HPDE6-E6E7 (cell line): ENCODE data around the gene ARHGEF28.
A peak's percentile ranks its signal among the peaks of the same experiment; 100 is the strongest.

ENCODE experiments used
- DNase-seq: peaks from one replicate; pipeline ENCODE4 v3.0.0; 2011; ENCODE audit warnings: missing footprints; ENCODE audit errors: extremely low spot score

The ARHGEF28 gene

GRCh38 chr5:73776405-73776804 is 150.4 kb downstream of the ARHGEF28 start:
- DNase-seq, result no peak

- DNase-seq, result no peak
Measured at GRCh38 chr5:73777192-73777591, 151.2 kb downstream of the ARHGEF28 start.

- no peak for DNase-seq
Measured at GRCh38 chr5:73780302-73781080, 154.5 kb downstream of the ARHGEF28 start.

GRCh38 chr5:73781107-73781768 is 155.2 kb downstream of the ARHGEF28 start:
- DNase-seq, result no peak

GRCh38 chr5:73783828-73784227 is 157.8 kb downstream of the ARHGEF28 start:
- DNase-seq, result no peak

- DNase-seq, result peak; percentile 69
Measured at GRCh38 chr5:73786043-73786831, 160.2 kb downstream of the ARHGEF28 start.

GRCh38 chr5:73789851-73790281 is 163.9 kb downstream of the ARHGEF28 start:
- DNase-seq, result no peak

GRCh38 chr5:73791389-73791788 is 165.4 kb downstream of the ARHGEF28 start:
- no peak for DNase-seq

- peak; percentile 44 for DNase-seq
Measured at GRCh38 chr5:73792687-73793320, 166.8 kb downstream of the ARHGEF28 start.

- DNase-seq, result no peak
Measured at GRCh38 chr5:73793911-73794310, 167.9 kb downstream of the ARHGEF28 start.

- DNase-seq, result peak; percentile 46
Measured at GRCh38 chr5:73796164-73797131, 170.5 kb downstream of the ARHGEF28 start.

- DNase-seq, result no peak
Measured at GRCh38 chr5:73797132-73797510, 171.1 kb downstream of the ARHGEF28 start.

- no peak for DNase-seq
Measured at GRCh38 chr5:73799401-73799972, 173.5 kb downstream of the ARHGEF28 start.

GRCh38 chr5:73801686-73802085 is 175.7 kb downstream of the ARHGEF28 start:
- no peak for DNase-seq

- DNase-seq, result no peak
Measured at GRCh38 chr5:73805449-73805848, 179.5 kb downstream of the ARHGEF28 start.

- no peak for DNase-seq
Measured at GRCh38 chr5:73808911-73809310, 182.9 kb downstream of the ARHGEF28 start.

GRCh38 chr5:73810429-73810828 is 184.4 kb downstream of the ARHGEF28 start:
- DNase-seq, result no peak

- no peak for DNase-seq
Measured at GRCh38 chr5:73812457-73812856, 186.5 kb downstream of the ARHGEF28 start.

GRCh38 chr5:73812962-73813588 is 187.1 kb downstream of the ARHGEF28 start:
- no peak for DNase-seq
